ENCODE results near the gene FHL1.

GRCh38 chrX:136200466-136200865 lies 53.1 kb downstream of the FHL1 start:
- TF ChIP-seq CTCF (conservative IDR thresholded peaks at IDR 0.05) (peak; percentile 29), ZFX (IDR thresholded peaks at IDR 0.05) (no peak)
